GM19455 (cell line): ENCODE results near the gene C2CD2.

Experiments
- ATAC-seq: cut with Tn5 transposase; IDR thresholded peaks from one replicate; pipeline ENCODE4 v1.9.1; 2021; ENCODE audit not compliant: unreplicated experiment

C2CD2 gene

DNA sequence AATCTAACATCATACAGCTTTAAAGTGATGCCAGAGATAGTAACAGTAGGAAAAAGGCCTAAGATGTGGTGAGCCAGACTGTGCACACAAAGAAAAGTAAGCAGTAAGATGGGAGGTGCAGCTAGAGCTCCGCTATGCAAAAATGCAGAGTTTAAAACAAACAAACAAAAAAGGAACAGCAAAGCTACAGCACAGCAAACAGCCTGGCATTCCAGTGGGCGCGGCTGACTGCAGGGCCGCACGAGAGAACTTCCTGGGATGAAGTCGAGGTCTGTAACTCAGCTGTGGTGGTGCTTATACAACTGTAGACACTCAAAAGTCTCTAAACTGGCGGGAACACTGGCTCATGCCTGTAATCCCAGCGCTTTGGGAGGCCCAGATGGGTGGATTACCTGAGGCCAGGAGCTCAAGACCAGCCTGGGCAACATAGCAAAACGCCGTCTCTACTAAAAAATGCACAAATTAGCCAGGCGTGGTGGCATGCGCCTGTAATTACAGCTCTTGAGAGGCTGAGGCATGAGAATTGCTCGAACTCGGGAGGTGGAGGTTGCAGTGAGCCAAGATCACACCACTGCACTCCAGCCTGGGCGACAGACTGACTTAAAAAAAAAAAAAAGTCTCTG lies 104.7 kb downstream of the C2CD2 start:
- ATAC-seq: no peak

DNA sequence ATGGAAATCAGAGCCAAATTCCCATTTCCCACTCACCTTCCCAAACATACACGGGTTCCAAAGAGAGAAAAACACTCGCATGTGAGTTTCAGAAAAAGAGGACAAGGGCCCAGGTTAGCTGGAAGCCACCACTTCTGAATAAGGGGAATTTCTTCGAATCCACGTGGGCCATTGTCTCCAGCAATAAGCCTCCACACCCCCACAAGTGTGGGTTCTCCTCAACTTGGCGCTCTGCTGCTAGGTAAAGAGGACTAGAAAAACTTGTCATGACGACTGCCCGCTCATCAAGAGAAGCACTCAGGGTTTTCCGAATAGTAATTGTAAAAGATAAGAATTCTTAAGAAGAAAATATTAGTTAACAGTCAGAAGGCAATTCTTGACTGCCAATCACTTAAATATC lies 105.3 kb downstream of the C2CD2 start:
- ATAC-seq: no peak

DNA sequence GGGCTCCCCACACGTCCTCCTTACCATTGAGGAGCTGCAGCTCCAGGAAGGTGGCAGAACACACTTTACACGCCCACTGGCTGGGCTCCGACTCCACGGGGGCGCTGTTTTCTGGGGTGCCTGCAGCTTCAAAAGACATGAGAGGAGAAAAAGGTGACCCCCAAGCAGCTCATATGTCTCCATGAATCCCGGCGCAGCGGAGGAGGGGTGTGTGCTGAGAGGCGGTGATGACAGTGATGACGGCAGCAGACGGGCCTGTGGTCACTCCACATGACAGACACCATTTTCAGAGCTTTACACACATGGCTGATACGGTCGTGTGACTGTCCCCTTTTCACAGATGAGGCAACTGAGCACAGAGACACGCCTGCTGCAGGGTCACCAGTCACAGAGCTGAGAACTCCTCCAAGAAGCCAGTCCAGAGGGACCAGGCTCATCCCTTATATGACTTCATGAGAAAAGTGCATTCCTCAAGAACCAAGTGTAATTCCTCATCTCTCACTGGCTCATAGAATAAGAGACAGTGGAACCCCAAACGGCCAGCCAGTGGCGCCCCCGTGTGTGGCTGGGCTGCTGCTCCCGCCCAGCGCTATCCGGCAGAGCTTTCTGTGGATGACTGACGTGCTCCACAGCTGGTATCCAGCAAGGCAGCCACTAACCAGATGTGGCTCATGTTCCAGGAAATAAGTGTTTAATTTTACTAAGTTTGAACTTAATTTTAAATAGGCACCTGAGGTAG lies 106.6 kb downstream of the C2CD2 start:
- no peak for ATAC-seq

GRCh38 chr21:41846536-41846935 lies 107.3 kb downstream of the C2CD2 start:
- no peak for ATAC-seq

- ATAC-seq: no peak
Observed at GRCh38 chr21:41846033-41846317, 107.8 kb downstream of the C2CD2 start.

- ATAC-seq: no peak
Observed at GRCh38 chr21:41845310-41846032, 108.3 kb downstream of the C2CD2 start.

DNA sequence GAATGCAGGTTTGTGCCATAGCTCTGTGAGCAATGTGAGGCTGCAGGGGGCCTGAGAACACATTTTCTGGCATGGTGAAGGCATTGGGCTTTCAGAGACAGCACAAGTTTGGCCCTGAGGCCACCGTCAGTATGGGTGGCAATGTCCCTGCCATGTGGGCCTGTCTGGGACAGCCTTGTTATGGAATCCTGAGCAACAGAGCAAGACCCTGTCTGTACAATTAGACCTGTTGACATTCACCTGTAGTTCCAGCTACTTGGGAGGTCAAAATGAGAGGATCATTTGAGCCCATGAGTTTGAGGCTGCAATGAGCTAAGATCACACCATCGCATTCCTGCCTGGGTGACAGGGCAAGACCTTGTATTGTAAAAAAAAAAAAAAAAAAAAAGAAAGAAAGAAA lies 110.2 kb downstream of the C2CD2 start:
- no peak for ATAC-seq

DNA sequence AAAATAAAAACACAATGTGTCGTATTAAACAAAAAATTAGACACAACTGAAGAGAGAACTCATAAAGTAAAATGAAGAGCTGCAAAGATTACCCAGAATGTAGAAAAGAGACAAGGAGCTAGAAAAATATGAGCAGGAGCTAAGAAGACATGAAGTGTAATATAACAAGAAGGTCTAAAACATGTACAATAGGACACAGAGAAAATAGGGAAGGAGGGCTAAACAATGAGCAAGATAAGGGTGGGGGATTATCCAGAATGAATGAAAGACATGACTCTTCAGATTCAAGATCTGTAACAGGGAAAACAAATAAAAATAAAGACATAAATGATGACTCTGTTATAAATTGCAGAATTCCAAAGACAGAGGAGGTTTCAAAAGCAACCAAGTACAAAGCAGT lies 112.9 kb downstream of the C2CD2 start:
- no peak for ATAC-seq

DNA sequence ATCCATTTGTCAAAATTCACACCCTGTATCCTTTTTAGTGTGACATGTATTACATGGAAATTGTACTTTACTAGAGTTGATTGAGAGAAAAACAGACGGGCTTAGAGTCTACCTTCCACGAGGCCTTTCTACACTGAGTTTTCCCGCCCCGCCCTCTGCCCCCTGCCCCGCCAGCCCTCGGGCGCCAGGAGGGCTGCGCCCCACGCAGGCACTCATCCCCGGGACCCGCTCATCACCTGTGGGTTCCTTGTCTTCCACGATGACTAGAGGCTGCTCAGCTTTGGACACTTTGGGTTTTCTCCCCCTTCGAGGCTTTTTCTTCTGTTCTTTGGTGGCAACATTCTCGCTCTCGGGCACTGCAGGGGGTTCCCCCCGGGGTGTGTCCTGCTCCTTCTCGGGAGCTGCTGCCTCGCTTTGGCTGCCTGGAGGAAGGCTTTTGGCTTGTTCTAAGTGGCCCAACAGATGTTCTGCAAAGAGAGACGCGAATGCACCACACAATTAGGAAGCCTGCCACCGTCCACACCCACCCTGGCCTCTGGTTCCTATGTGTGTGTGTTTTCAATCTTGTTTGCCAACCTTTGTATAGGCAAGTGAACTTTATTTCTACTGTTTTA lies 114.3 kb downstream of the C2CD2 start:
- ATAC-seq: no peak

DNA sequence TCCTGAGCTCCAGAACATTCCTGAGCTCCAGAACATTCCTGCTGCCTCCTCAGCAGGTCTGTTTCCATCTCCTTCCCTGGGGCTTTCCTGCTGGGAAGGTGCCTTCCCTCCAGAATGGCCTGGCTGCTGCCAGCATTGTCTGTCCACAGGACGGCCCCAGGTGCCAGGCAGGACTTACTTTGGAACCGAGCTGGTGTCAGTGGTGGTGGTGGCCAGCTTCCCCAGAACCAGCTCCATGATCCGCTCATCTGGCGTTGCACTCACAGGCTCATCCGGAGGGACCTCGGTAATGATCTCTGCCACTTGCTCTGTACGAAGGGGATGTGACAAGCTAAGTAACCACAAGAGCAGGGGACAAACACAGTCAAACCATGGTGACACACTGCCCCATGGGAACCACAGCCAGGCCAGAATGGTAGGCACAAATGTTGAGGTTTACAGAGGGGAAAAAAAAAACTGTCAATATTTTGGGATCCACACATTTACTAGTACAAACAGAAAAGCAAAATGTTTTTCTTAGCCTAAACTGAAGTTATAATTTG lies 116.0 kb downstream of the C2CD2 start:
- no peak for ATAC-seq

DNA sequence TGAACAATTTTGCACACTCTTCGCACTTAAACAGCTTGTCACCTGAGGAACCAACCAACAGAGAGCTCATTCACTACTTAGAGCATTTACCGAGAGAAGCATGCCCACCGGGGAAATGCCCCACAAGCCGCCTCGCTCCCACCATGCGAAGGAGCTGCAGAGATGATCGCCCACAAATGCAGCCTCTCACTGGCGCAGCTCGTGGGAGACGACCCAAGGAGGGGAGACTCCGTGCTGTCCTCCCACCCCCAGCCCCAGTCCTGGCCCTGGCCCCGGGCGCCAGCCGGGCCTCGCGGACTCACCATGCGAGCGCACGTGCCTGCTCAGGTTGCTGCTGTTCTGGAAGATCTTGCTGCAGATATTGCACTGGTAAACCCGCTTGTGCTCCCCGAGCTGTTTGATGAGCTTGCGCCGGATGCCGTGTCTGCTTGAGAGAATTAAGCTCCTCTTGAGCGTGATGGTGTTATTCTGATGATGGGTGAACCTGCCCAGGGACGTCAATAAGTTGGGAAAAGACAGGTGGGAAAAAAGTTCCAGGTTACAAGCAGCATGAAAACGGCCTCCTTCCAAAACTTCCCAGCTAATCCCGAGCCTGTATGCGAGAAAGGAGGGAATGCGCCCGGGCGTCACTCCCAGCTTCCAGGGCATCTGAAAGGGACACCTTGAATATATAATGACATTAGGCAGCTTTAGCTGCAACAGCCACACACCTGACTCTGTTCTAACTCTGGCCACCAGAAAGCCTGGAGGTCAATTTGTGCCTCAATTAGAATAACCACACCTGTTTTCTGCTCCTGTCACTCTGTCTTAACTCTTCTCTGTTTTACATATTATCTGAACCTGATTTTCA lies 117.4 kb downstream of the C2CD2 start:
- ATAC-seq: no peak

- ATAC-seq: no peak
Observed at GRCh38 chr21:41835711-41836154, 118.1 kb downstream of the C2CD2 start.
